ENCODE results near the gene EXD1. TPM values are rescaled to one million over a fixed set of nuclear protein-coding genes. Genes with fewer than 3 reads are reported as not detected.

The EXD1 gene
- total RNA-seq, 1 donor from 2014 or later = not detected

GRCh38 chr15:41199470-41199869, 31.1 kb downstream of the EXD1 start:
- H3K9me3 Mint-ChIP-seq = no peaks in the 10 kb centered on the region
- DNase-seq (ENCODE audit: low read depth, low spot score) = no peak
- H3K4me1 Mint-ChIP-seq = no peaks in the 10 kb centered on the region
- H3K4me3 Mint-ChIP-seq = no peak overlapping the region
- TF ChIP-seq CTCF (conservative IDR thresholded peaks at IDR 0.05) = no peak
- no peaks in the 10 kb centered on the region for H3K27me3 Mint-ChIP-seq (ENCODE audit: low read depth)
- H3K27ac Mint-ChIP-seq (ENCODE audit: unreplicated experiment) = no peak overlapping the region
- H3K36me3 Mint-ChIP-seq (ENCODE audit: low read depth) = no peaks in the 10 kb centered on the region

- no peaks in the 10 kb centered on the region for H3K9me3 Mint-ChIP-seq
- H3K4me1 Mint-ChIP-seq = no peaks in the 10 kb centered on the region
- no peak overlapping the region for H3K4me3 Mint-ChIP-seq
- no peaks in the 10 kb centered on the region for H3K27me3 Mint-ChIP-seq (ENCODE audit: low read depth)
- H3K36me3 Mint-ChIP-seq (ENCODE audit: low read depth) = no peaks in the 10 kb centered on the region
- TF ChIP-seq CTCF (conservative IDR thresholded peaks at IDR 0.05) = no peak
- DNase-seq (ENCODE audit: low read depth, low spot score) = no peak
- H3K27ac Mint-ChIP-seq (ENCODE audit: unreplicated experiment) = no peak overlapping the region
Observed at GRCh38 chr15:41194444-41194843, 36.1 kb downstream of the EXD1 start.

- no peak for TF ChIP-seq CTCF (conservative IDR thresholded peaks at IDR 0.05)
- H3K27me3 Mint-ChIP-seq (ENCODE audit: low read depth) = no peaks in the 10 kb centered on the region
- no peaks in the 10 kb centered on the region for H3K36me3 Mint-ChIP-seq (ENCODE audit: low read depth)
- no peaks in the 10 kb centered on the region for H3K9me3 Mint-ChIP-seq
- no peak overlapping the region for H3K27ac Mint-ChIP-seq (ENCODE audit: unreplicated experiment)
- no peak overlapping the region for H3K4me3 Mint-ChIP-seq
- DNase-seq (ENCODE audit: low read depth, low spot score) = no peak
- peaks cover 11% of the 10 kb centered on the region for H3K4me1 Mint-ChIP-seq
Observed at GRCh38 chr15:41183581-41183980, 47.0 kb downstream of the EXD1 start.

GRCh38 chr15:41182266-41182665, 48.3 kb downstream of the EXD1 start:
- Mint-ChIP-seq H3K4me3 (no peak overlapping the region), H3K4me1 (peaks cover 11% of the 10 kb centered on the region), H3K27ac (ENCODE audit: unreplicated experiment) (no peak overlapping the region), H3K36me3 (ENCODE audit: low read depth) (no peaks in the 10 kb centered on the region), H3K9me3 (no peaks in the 10 kb centered on the region), H3K27me3 (ENCODE audit: low read depth) (no peaks in the 10 kb centered on the region)
- DNase-seq (ENCODE audit: low read depth, low spot score) = no peak
- TF ChIP-seq CTCF (conservative IDR thresholded peaks at IDR 0.05) = no peak

- peaks cover 11% of the 10 kb centered on the region for H3K4me1 Mint-ChIP-seq
Observed at GRCh38 chr15:41180206-41180789, 50.3 kb downstream of the EXD1 start.

More at GRCh38 chr15:41180206-41180789, 50.3 kb downstream of the EXD1 start:
- no peak overlapping the region for H3K27ac Mint-ChIP-seq (ENCODE audit: unreplicated experiment)
- H3K4me3 Mint-ChIP-seq = no peak overlapping the region
- H3K27me3 Mint-ChIP-seq (ENCODE audit: low read depth) = no peaks in the 10 kb centered on the region
- H3K36me3 Mint-ChIP-seq (ENCODE audit: low read depth) = no peaks in the 10 kb centered on the region
- H3K9me3 Mint-ChIP-seq = no peaks in the 10 kb centered on the region
- no peak for DNase-seq (ENCODE audit: low read depth, low spot score)
- TF ChIP-seq CTCF (conservative IDR thresholded peaks at IDR 0.05) = no peak
